ENCODE data around the gene CEMIP.

DNA sequence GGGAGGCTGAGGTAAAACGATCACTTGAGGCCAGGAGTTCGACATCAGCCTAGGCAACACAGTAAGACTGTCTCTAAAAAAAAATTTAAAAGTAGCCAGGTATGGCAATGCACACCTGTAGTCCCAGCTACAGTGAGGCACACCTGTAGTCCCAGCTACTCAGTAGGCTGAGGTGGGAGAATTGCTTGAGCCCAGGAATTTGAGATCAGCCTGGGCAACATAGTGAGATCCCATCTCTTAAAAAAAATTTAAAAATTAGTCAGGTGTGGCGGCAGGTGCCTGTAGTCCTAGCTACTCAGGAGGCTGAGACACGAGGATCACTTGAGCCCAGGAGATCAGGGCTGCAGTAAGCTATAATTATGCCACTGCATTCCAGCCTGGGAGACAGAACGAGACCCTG, 203.7 kb downstream of the CEMIP start:
- TF ChIP-seq, protein P1, sequence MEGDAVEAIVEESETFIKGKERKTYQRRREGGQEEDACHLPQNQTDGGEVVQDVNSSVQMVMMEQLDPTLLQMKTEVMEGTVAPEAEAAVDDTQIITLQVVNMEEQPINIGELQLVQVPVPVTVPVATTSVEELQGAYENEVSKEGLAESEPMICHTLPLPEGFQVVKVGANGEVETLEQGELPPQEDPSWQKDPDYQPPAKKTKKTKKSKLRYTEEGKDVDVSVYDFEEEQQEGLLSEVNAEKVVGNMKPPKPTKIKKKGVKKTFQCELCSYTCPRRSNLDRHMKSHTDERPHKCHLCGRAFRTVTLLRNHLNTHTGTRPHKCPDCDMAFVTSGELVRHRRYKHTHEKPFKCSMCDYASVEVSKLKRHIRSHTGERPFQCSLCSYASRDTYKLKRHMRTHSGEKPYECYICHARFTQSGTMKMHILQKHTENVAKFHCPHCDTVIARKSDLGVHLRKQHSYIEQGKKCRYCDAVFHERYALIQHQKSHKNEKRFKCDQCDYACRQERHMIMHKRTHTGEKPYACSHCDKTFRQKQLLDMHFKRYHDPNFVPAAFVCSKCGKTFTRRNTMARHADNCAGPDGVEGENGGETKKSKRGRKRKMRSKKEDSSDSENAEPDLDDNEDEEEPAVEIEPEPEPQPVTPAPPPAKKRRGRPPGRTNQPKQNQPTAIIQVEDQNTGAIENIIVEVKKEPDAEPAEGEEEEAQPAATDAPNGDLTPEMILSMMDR (IDR thresholded peaks at IDR 0.05) = no peak
- no peak for TF ChIP-seq POLR2A (IDR thresholded peaks at IDR 0.05)

Data from lower leg skin (tissue), 3 donors.